Activated B cell treated with CpG ODN at 0.5 μM for 24 hours (primary cell): ENCODE measurements around the gene RABL3. TPM values are rescaled to one million over a fixed set of nuclear protein-coding genes. Genes with fewer than 3 reads are reported as not detected.

Source experiments
- ATAC-seq: fragments of 200-7000 bp; cut with Tn5 transposase; one replicate; pipeline ENCODE4 v1.10.0; 2021; ENCODE audit warnings: low read depth, mild to moderate bottlenecking, moderate library complexity
- CTCF ChIA-PET: fragments of 350-600 bp; sonication (Branson Sonifier 250); formaldehyde crosslinking; loops from one replicate; lab custom pipeline; 2021; ENCODE audit warnings: antibody characterized with exemption; lab: Charles Lee
- POLR2A ChIA-PET: fragments of 350-600 bp; sonication (Branson Sonifier 250); formaldehyde crosslinking; loops from one replicate; lab custom pipeline; 2021; ENCODE audit warnings: antibody characterized with exemption; lab: Charles Lee
- DNase-seq: peaks from one replicate; pipeline ENCODE4 v3.0.0; 2022
- H3K27ac Mint-ChIP-seq: one replicate; pipeline ENCODE4 v1.8.0; 2020; ENCODE audit warnings: mixed read lengths
- H3K27me3 Mint-ChIP-seq: one replicate; pipeline ENCODE4 v1.8.0; 2021; ENCODE audit warnings: mixed read lengths
- H3K36me3 Mint-ChIP-seq: one replicate; pipeline ENCODE4 v1.8.0; 2021; ENCODE audit warnings: low read depth, mixed read lengths
- H3K4me1 Mint-ChIP-seq: one replicate; pipeline ENCODE4 v1.8.0; 2021; ENCODE audit warnings: mixed read lengths
- H3K4me3 Mint-ChIP-seq: one replicate; pipeline ENCODE4 v1.8.0; 2020; ENCODE audit warnings: mild to moderate bottlenecking, mixed read lengths
- H3K9me3 Mint-ChIP-seq: one replicate; pipeline ENCODE4 v1.8.0; 2020; ENCODE audit warnings: mixed read lengths
- CTCF ChIP-seq: fragments of 200-600 bp; IDR thresholded peaks from one replicate; pipeline ENCODE4 v1.8.0; 2022; ENCODE audit warnings: antibody characterized with exemption, mild to moderate bottlenecking
- intact Hi-C: fragments of 100-400 bp; cut with micrococcal nuclease; formaldehyde crosslinking; loops from one replicate; pipeline ENCODE4 v1.15.1; 2024
- total RNA-seq: library from RNA; stranded (reverse); gene quantifications from 2 replicates; pipeline ENCODE4 v1.2.3, GENCODE V29; 2022

RABL3 gene
- total RNA-seq, 1 donor from 2014 or later, result 29.9 TPM

DNA sequence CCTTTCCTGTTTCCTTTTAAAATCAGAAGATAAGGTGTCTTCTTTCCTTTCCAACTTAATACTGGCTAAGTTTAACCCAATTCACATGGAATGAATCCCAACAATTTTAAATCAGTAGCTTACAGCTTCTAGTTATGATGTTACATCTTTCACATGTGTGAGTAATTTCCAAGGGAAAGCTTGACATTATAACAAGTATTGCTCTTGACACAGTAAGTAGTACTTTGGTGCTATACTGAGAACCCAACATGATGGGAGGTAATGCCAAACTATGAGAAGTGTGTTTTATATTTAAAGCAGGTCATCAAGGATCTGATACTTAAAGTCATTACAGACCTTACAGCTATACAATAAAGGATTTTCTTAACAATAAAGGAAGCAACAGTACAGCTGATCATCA lies 29.1 kb downstream of the RABL3 start:
- Mint-ChIP-seq H3K36me3 (peaks cover 4% of the 10 kb centered on the region), H3K27ac (no peak overlapping the region), H3K9me3 (no peaks in the 10 kb centered on the region), H3K4me1 (peaks cover 15% of the 10 kb centered on the region), H3K27me3 (no peaks in the 10 kb centered on the region), H3K4me3 (no peak overlapping the region)
- DNase-seq (no peak), ATAC-seq (no peak)
- ChIA-PET CTCF (interaction anchor here (0.8 kb wide), 1 partner anchor 154 kb away, joined by 4 read pairs; no protein-coding TSS in a partner anchor), POLR2A (no interaction called here)
- TF ChIP-seq CTCF, result no peak
- intact Hi-C loops, result no loop called here

GRCh38 chr3:120710369-120710768 lies 31.9 kb downstream of the RABL3 start:
- no peaks in the 10 kb centered on the region for H3K27me3 Mint-ChIP-seq
- peaks cover 11% of the 10 kb centered on the region for H3K4me1 Mint-ChIP-seq
- DNase-seq, result no peak
- TF ChIP-seq CTCF, result no peak
- no peak for ATAC-seq
- H3K36me3 Mint-ChIP-seq, result peaks cover 12% of the 10 kb centered on the region
- H3K9me3 Mint-ChIP-seq, result no peaks in the 10 kb centered on the region
- intact Hi-C loops, result no loop called here
- ChIA-PET CTCF (no interaction called here), POLR2A (interaction anchor here (0.7 kb wide), 1 partner anchor 114 kb away, joined by 3 read pairs; the partner anchor contains the start of gene NDUFB4)
- no peak overlapping the region for H3K4me3 Mint-ChIP-seq
- H3K27ac Mint-ChIP-seq, result no peak overlapping the region

GRCh38 chr3:120708408-120708807 lies 33.9 kb downstream of the RABL3 start:
- H3K27ac Mint-ChIP-seq, result no peak overlapping the region
- peaks cover 11% of the 10 kb centered on the region for H3K4me1 Mint-ChIP-seq
- H3K9me3 Mint-ChIP-seq, result no peaks in the 10 kb centered on the region
- ATAC-seq, result no peak
- POLR2A ChIA-PET, result no interaction called here
- H3K27me3 Mint-ChIP-seq, result no peaks in the 10 kb centered on the region
- H3K36me3 Mint-ChIP-seq, result peaks cover 25% of the 10 kb centered on the region
- no peak for DNase-seq
- intact Hi-C loops, result loop anchor here (2.0 kb wide), 1 partner anchor 16 kb away; no protein-coding TSS in a partner anchor
- CTCF ChIA-PET, result no interaction called here
- TF ChIP-seq CTCF, result no peak
- no peak overlapping the region for H3K4me3 Mint-ChIP-seq

GRCh38 chr3:120706950-120707349 lies 35.4 kb downstream of the RABL3 start:
- DNase-seq (no peak), ATAC-seq (no peak)
- Mint-ChIP-seq H3K4me3 (no peak overlapping the region), H3K36me3 (peaks cover 35% of the 10 kb centered on the region), H3K27ac (no peak overlapping the region), H3K9me3 (no peaks in the 10 kb centered on the region), H3K4me1 (peaks cover 11% of the 10 kb centered on the region), H3K27me3 (no peaks in the 10 kb centered on the region)
- ChIA-PET POLR2A (no interaction called here), CTCF (no interaction called here)
- intact Hi-C loops, result no loop called here
- no peak for TF ChIP-seq CTCF

DNA sequence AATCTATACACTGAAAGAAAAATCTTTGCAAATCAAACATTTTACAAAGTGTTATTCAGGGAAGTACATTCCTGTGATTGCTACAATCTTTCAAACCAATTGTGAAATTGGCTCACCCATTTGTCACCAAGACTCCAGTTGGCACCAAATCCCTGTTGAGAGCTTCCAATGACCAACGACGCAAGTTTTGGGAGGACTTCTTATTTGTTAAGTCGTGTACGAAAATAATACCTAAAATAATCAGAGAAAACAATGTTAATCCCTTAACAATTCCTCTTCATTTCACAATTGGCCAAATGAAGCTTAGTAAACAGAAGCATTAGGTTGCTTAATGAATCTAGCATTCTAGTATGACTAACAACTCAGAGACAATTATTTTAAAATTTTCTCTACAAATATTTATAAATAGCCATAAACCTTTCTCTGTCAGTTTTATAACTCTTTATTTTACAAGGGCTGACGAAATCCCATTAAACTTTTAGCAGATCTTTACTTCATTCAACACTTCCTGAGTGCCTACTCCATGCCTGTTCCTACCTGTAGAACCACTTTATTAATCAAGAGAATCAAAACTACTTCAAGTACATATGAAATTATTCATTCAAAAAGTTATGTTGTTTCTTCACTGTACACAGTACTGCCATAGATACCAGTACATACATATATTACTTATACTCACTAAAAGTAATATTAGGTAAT lies 36.3 kb downstream of the RABL3 start:
- Mint-ChIP-seq H3K4me1 (peaks cover 11% of the 10 kb centered on the region), H3K36me3 (peaks cover 37% of the 10 kb centered on the region), H3K9me3 (no peaks in the 10 kb centered on the region), H3K27ac (no peak overlapping the region), H3K27me3 (no peaks in the 10 kb centered on the region), H3K4me3 (no peak overlapping the region)
- intact Hi-C loops, result no loop called here
- POLR2A ChIA-PET, result no interaction called here
- DNase-seq (no peak), ATAC-seq (no peak)
- CTCF ChIA-PET, result no interaction called here
- no peak for TF ChIP-seq CTCF
